ENCODE data around the gene NEIL1.
"Not testable (repeated sequence)": the region's sequence is repeated elsewhere in the genome, so short reads cannot be mapped to it uniquely, and the experiment has no call there.

Gene NEIL1

GRCh38 chr15:75383986-75384385, 37.1 kb downstream of the NEIL1 start:
- not testable (repeated sequence) for DNase-seq

DNA sequence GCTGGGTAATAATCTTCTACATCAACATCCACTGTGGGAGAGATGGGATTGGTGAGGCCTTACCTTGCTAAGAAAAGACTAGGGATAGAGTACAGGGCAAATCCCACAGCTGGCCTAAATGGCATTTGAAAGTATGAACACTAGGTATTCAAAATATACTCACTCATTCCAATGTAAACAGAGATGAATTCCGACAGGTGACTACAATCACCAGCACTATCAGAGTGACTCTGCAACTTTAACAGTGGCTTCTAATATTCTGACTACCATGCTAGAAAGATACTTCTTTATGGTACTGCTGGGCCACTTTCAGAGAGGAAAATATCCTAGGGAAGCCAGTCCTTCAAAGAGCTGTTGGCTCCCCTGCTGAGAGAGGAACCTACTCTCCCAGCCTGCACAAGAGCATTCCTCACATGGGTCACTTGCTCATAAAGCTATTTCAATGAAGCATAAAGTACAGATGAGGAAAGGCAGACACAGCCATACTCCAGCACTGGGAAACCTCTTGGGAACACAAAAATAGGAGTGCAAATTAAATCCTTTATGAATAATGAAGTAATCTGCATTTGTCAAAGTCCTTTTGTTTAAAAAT, 43.0 kb downstream of the NEIL1 start:
- no peak for DNase-seq

GRCh38 chr15:75397494-75397893, 50.7 kb downstream of the NEIL1 start:
- no peak for DNase-seq

DNA sequence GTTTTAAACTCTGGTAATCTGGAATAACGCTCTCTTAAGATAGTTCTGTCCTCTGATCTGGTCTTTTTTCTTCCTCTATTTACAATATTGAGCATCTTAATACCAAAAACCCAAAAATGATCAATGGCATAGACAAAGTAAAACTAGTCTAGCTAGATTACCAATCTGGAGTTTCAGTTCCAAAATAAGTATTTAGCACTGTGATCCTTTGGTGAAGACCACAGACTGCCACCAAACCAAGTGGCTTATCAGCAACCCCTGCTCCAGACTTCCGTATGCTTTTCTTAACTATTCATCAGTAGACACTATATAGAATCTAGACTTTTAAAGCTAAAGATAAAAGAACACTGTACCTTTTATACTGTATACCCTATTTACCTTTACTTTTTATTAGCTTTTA, 57.1 kb downstream of the NEIL1 start:
- no peak for DNase-seq
